HCT116 (cell line): ENCODE measurements around the gene MAPKAP1. TPM values are rescaled to one million over a fixed set of nuclear protein-coding genes. Genes with fewer than 3 reads are reported as not detected.

Experiments
- ATAC-seq: fragments of 200-7000 bp; cut with Tn5 transposase; 2 replicates; pipeline ENCODE4 v1.9.1; 2020; ENCODE audit warnings: mild to moderate bottlenecking, moderate library complexity
- BruUV-seq: library from RNA; stranded (reverse); fragments of 400-500 nt; replicated peaks from 2 replicates; lab custom pipeline; 2021; lab: Mats Ljungman, UMichigan
- CTCF ChIA-PET: fragments of 300-600 bp; sonication (Branson Sonifier 250); formaldehyde crosslinking; loops from one replicate; lab custom pipeline; 2021; ENCODE audit warnings: antibody characterized with exemption; lab: Charles Lee
- POLR2A ChIA-PET: fragments of 300-600, 350-600 bp; sonication (Branson Sonifier 250); formaldehyde crosslinking; loops from one replicate; lab custom pipeline; 2021; ENCODE audit warnings: antibody characterized with exemption; lab: Charles Lee
- RAD21 ChIA-PET, 2 experiments: fragments of 300-600 bp; sonication (Branson Sonifier 250); formaldehyde crosslinking; loops; one replicate each; lab custom pipeline; 2023; ENCODE audit warnings: low total read pairs in 2 of 2; ENCODE audit not compliant: uncharacterized antibody in 2 of 2, unreplicated experiment in 2 of 2, low non-redundant PET in 1 of 2; lab: Charles Lee
- DNase-seq: peaks from one replicate; pipeline ENCODE4 v3.0.0-alpha.2; 2010; ENCODE audit warnings: low read depth, low spot score
- H2AFZ ChIP-seq: fragments of 200-600 bp; shearing (Covaris generic), sonication (generic); 2 replicates; pipeline ENCODE4 v1.6.1; 2017; ENCODE audit warnings: low read depth, mixed run types, mixed read lengths, antibody characterized with exemption, low read length; ENCODE audit not compliant: poor library complexity, severe bottlenecking
- H3K27ac ChIP-seq: 2 replicates; pipeline ENCODE4 v1.5.1; 2012; ENCODE audit warnings: low read depth, low read length
- H3K27me3 ChIP-seq: fragments of 200-600 bp; sonication (generic); 2 replicates; pipeline ENCODE4 v1.6.1; 2016; ENCODE audit warnings: mixed run types, low read length, mixed read lengths; ENCODE audit not compliant: insufficient read depth
- H3K36me3 ChIP-seq, 2 experiments: fragments of 200-500 bp in 1 of 2; fragments of 200-600 bp in 1 of 2; sonication (Bioruptor generic) in 1 of 2; sonication (generic) in 1 of 2; 2 replicates each; pipeline versions ENCODE4 v1.5.1 to v1.6.1; 2014 to 2016; ENCODE audit warnings: low read length in 2 of 2, inconsistent platforms in 1 of 2, mixed read lengths in 1 of 2, mixed run types in 1 of 2; ENCODE audit not compliant: insufficient read depth in 2 of 2, control insufficient read depth in 1 of 2
- H3K4me1 ChIP-seq, 2 experiments: fragments of 200-600 bp in 1 of 2; sonication (generic) in 1 of 2; 2 replicates each; pipeline versions ENCODE4 v1.5.1 to v1.6.1; 2012 to 2017; ENCODE audit warnings: low read length in 2 of 2, inconsistent platforms in 1 of 2, mild to moderate bottlenecking in 1 of 2, mixed read lengths in 1 of 2, mixed run types in 1 of 2, moderate library complexity in 1 of 2; ENCODE audit not compliant: insufficient read depth in 2 of 2, control insufficient read depth in 1 of 2
- H3K4me2 ChIP-seq: fragments of 200-600 bp; sonication (generic); 2 replicates; pipeline ENCODE4 v1.6.1; 2017; ENCODE audit warnings: mixed run types, low read length, mixed read lengths
- H3K4me3 ChIP-seq, 2 experiments: fragments of 200-600 bp in 1 of 2; sonication (generic) in 1 of 2; replicated peaks in 1 of 2; 2 replicates each; pipeline ENCODE4 v1.5.1; 2011 to 2016; ENCODE audit warnings: low read length in 2 of 2, control low read depth in 1 of 2, low read depth in 1 of 2, mild to moderate bottlenecking in 1 of 2, mixed read lengths in 1 of 2, mixed run types in 1 of 2
- H3K79me2 ChIP-seq: fragments of 200-600 bp; sonication (generic); 2 replicates; pipeline ENCODE4 v1.6.1; 2017; ENCODE audit warnings: mild to moderate bottlenecking, mixed run types, low read length, moderate library complexity, mixed read lengths; ENCODE audit not compliant: insufficient read depth
- H3K9ac ChIP-seq: fragments of 200-600 bp; sonication (generic); 2 replicates; pipeline ENCODE4 v1.6.1; 2016; ENCODE audit warnings: low read length, mixed read lengths
- H3K9me2 ChIP-seq: fragments of 200-600 bp; sonication (generic), shearing (Covaris generic); 2 replicates; pipeline ENCODE4 v1.6.1; 2017; ENCODE audit warnings: mixed run types, mild to moderate bottlenecking, moderate library complexity; ENCODE audit not compliant: insufficient read depth
- H3K9me3 ChIP-seq, 2 experiments: fragments of 200-500 bp in 1 of 2; fragments of 200-600 bp in 1 of 2; sonication (Bioruptor generic) in 1 of 2; sonication (generic) in 1 of 2; 2 replicates each; pipeline ENCODE4 v1.6.1; 2014 to 2017; ENCODE audit warnings: low read length in 2 of 2, mixed read lengths in 2 of 2, inconsistent platforms in 1 of 2, low read depth in 1 of 2, mild to moderate bottlenecking in 1 of 2, mixed run types in 1 of 2, moderate library complexity in 1 of 2; ENCODE audit not compliant: control insufficient read depth in 1 of 2, insufficient read depth in 1 of 2
- H4K20me1 ChIP-seq: fragments of 200-600 bp; sonication (generic), shearing (Covaris generic); 2 replicates; pipeline ENCODE4 v1.6.1; 2017; ENCODE audit warnings: mixed run types, mild to moderate bottlenecking, moderate library complexity; ENCODE audit not compliant: insufficient read depth
- CEBPB ChIP-seq: IDR thresholded peaks from 2 replicates; pipeline ENCODE4 v1.6.1; 2012; ENCODE audit warnings: low read depth
- EGR1 ChIP-seq: IDR thresholded peaks from 2 replicates; pipeline ENCODE4 v1.6.1; 2012; ENCODE audit warnings: low read depth
- ELF1 ChIP-seq: IDR thresholded peaks from 2 replicates; pipeline ENCODE4 v1.6.1; 2012; ENCODE audit warnings: low read depth, borderline replicate concordance
- EZH2phosphoT487 ChIP-seq: fragments of 200-600 bp; IDR thresholded peaks from 2 replicates; pipeline ENCODE4 v1.6.1; 2018; ENCODE audit warnings: antibody characterized with exemption, borderline replicate concordance
- POLR2AphosphoS5 ChIP-seq: IDR thresholded peaks from 2 replicates; pipeline ENCODE4 v1.6.1; 2011; ENCODE audit warnings: mild to moderate bottlenecking, low read depth, low read length, moderate library complexity
- RAD21 ChIP-seq: IDR thresholded peaks from 2 replicates; pipeline ENCODE4 v1.6.1; 2012; ENCODE audit warnings: low read depth, mild to moderate bottlenecking
- SRF ChIP-seq: IDR thresholded peaks from 2 replicates; pipeline ENCODE4 v1.6.1; 2012; ENCODE audit warnings: low read depth
- TCF7L2 ChIP-seq: IDR thresholded peaks from 2 replicates; pipeline ENCODE4 v1.7.0; 2011; ENCODE audit warnings: borderline replicate concordance, inconsistent platforms; ENCODE audit not compliant: insufficient read depth, insufficient read length; ENCODE audit errors: extremely low read depth
- ZFX ChIP-seq: fragments of 450-650 bp; IDR thresholded peaks from 2 replicates; pipeline ENCODE4 v1.6.1; 2017
- ZNF274 ChIP-seq: fragments of 200-500 bp; sonication (Bioruptor generic); IDR thresholded peaks from 2 replicates; pipeline ENCODE4 v1.6.1; 2014; ENCODE audit warnings: mild to moderate bottlenecking, low read depth, low read length, inconsistent platforms
- intact Hi-C: fragments of 100-400 bp; cut with micrococcal nuclease; formaldehyde crosslinking; loops from 2 replicates; pipeline ENCODE4 v1.10.0; 2022
- total RNA-seq: library from RNA; stranded (reverse); gene quantifications from one replicate; pipeline ENCODE4 v1.2.1, GENCODE V29; 2021; ENCODE audit not compliant: unreplicated experiment
- TF ChIP-seq, protein P1 (sequence below), 3 experiments: fragments of 200-600 bp in 1 of 3; sonication (generic) in 1 of 3; IDR thresholded peaks in 2 of 3; conservative IDR thresholded peaks in 1 of 3; 2 replicates each; pipeline ENCODE4 v1.5.1; 2012 to 2017; ENCODE audit warnings: low read depth in 2 of 3, low read length in 2 of 3, antibody characterized with exemption in 1 of 3, borderline replicate concordance in 1 of 3, control low read depth in 1 of 3, mild to moderate bottlenecking in 1 of 3, mixed read lengths in 1 of 3, mixed run types in 1 of 3, moderate library complexity in 1 of 3; ENCODE audit not compliant: insufficient read depth in 1 of 3
- TF ChIP-seq, protein P2 (sequence below): IDR thresholded peaks from 2 replicates; pipeline ENCODE4 v1.6.1; 2011; ENCODE audit warnings: mild to moderate bottlenecking, low read length, moderate library complexity; ENCODE audit not compliant: insufficient replicate concordance; ENCODE audit errors: extremely low read depth

Gene MAPKAP1
- total RNA-seq, 1 experiment from 2014 or later: 72.5 TPM

DNA sequence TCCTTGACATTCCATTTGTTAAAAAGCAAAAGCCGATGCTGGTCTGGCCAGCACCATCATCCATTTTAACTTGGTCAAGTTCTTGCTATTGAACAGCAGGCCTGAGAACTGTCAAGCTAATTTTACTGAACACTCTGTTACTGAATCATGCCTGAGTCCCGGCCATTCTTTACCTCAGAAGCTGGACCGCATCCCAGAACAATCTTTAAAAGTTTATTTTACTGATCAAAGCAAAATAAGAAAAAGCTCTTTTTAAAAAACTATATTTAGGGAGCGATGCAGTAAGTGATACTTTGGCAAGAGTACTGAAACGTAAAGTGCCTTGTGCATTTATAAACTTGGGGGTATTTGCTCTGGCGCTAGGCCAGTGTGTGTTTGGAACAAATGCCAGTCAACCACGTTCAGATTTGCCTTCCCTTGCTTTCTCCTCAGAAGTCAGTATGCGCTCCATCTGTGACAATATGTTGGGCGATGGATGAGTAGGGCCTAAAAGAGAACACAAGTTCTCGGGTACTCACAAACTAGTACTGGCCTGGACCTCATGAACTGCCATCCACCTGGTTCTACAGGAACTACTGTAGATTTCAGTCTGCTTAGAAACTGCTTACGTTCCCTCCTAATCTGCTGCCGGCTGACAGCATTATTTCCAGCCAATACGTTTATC lies 161.9 kb downstream of the MAPKAP1 start:
- H3K9ac ChIP-seq: no peak overlapping the region
- RAD21 ChIA-PET: no interaction called here
- no peaks in the 10 kb centered on the region; the same call in 1 of the 2 replicates for H3K79me2 ChIP-seq
- no peaks in the 10 kb centered on the region for H3K9me3 ChIP-seq
- H3K4me2 ChIP-seq: no peak overlapping the region
- ATAC-seq: no peak
- no TSS peak for BruUV-seq
- peaks cover 0 to 9% of the 10 kb centered on the region in 2 experiments; a peak in 1 of 4 replicates for H3K4me1 ChIP-seq
- TF ChIP-seq CEBPB: no peak
- TF ChIP-seq EGR1: no peak
- no peak for TF ChIP-seq SRF
- TF ChIP-seq, protein P1, sequence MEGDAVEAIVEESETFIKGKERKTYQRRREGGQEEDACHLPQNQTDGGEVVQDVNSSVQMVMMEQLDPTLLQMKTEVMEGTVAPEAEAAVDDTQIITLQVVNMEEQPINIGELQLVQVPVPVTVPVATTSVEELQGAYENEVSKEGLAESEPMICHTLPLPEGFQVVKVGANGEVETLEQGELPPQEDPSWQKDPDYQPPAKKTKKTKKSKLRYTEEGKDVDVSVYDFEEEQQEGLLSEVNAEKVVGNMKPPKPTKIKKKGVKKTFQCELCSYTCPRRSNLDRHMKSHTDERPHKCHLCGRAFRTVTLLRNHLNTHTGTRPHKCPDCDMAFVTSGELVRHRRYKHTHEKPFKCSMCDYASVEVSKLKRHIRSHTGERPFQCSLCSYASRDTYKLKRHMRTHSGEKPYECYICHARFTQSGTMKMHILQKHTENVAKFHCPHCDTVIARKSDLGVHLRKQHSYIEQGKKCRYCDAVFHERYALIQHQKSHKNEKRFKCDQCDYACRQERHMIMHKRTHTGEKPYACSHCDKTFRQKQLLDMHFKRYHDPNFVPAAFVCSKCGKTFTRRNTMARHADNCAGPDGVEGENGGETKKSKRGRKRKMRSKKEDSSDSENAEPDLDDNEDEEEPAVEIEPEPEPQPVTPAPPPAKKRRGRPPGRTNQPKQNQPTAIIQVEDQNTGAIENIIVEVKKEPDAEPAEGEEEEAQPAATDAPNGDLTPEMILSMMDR (IDR thresholded peaks at IDR 0.05 in 2 of 3, conservative IDR thresholded peaks at IDR 0.05 in 1 of 3; ENCODE audit: borderline replicate concordance in 1 of 3, insufficient read depth in 1 of 3, low read depth in 2 of 3, low read length in 2 of 3): no peak
- TF ChIP-seq ELF1: no peak
- TF ChIP-seq EZH2phosphoT487: no peak
- no peak for TF ChIP-seq TCF7L2
- no peak for TF ChIP-seq ZFX
- TF ChIP-seq ZNF274: no peak
- TF ChIP-seq, protein P2, sequence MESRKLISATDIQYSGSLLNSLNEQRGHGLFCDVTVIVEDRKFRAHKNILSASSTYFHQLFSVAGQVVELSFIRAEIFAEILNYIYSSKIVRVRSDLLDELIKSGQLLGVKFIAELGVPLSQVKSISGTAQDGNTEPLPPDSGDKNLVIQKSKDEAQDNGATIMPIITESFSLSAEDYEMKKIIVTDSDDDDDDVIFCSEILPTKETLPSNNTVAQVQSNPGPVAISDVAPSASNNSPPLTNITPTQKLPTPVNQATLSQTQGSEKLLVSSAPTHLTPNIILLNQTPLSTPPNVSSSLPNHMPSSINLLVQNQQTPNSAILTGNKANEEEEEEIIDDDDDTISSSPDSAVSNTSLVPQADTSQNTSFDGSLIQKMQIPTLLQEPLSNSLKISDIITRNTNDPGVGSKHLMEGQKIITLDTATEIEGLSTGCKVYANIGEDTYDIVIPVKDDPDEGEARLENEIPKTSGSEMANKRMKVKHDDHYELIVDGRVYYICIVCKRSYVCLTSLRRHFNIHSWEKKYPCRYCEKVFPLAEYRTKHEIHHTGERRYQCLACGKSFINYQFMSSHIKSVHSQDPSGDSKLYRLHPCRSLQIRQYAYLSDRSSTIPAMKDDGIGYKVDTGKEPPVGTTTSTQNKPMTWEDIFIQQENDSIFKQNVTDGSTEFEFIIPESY: no peak
- TF ChIP-seq RAD21: no peak
- TF ChIP-seq POLR2AphosphoS5: no peak
- no peaks in the 10 kb centered on the region for H3K9me2 ChIP-seq
- intact Hi-C loops: no loop called here
- no peaks in the 10 kb centered on the region for H3K36me3 ChIP-seq
- POLR2A ChIA-PET: no interaction called here
- no peak overlapping the region for H3K4me3 ChIP-seq
- DNase-seq: no peak
- CTCF ChIA-PET: no interaction called here
- H3K27me3 ChIP-seq: no peaks in the 10 kb centered on the region
- no peak overlapping the region for H3K27ac ChIP-seq
- H2AFZ ChIP-seq: no peak overlapping the region
- no peaks in the 10 kb centered on the region for H4K20me1 ChIP-seq
